H1 (cell line): Measurements from ENCODE around the gene TENT4A. TPM values are rescaled to one million over a fixed set of nuclear protein-coding genes. Genes with fewer than 3 reads are reported as not detected.

ENCODE experiments used
- CTCF ChIA-PET: fragments of 300-600 bp; sonication (Branson Sonifier 250); formaldehyde crosslinking; loops from one replicate; lab custom pipeline; 2021; ENCODE audit not compliant: partially characterized antibody; lab: Charles Lee
- POLR2A ChIA-PET: fragments of 300-600 bp; sonication (Branson Sonifier 250); formaldehyde crosslinking; loops from one replicate; lab custom pipeline; 2021; ENCODE audit warnings: inconsistent platforms; ENCODE audit not compliant: partially characterized antibody; lab: Charles Lee
- DNase-seq, 2 experiments: peaks; one replicate each; pipeline versions ENCODE4 v3.0.0 to v3.0.0-alpha.2; 2010 to 2022; ENCODE audit warnings: low spot score in 2 of 2, low read depth in 1 of 2, mixed read lengths in 1 of 2
- FAIRE-seq: peaks from 2 replicates; lab custom pipeline; 2011; peaks lifted over from hg19 to GRCh38; lab: Jason Lieb, UNC
- H2AFZ ChIP-seq: 2 replicates; pipeline ENCODE4 v1.8.1; 2012; ENCODE audit warnings: low read length, inconsistent platforms
- H2AK5ac ChIP-seq: 2 replicates; pipeline ENCODE4 v1.6.1; 2013; ENCODE audit warnings: low read depth, low read length
- H2BK120ac ChIP-seq: replicated peaks from 2 replicates; pipeline ENCODE3; 2013; ENCODE audit warnings: low read depth, low read length, inconsistent platforms
- H2BK12ac ChIP-seq: 2 replicates; pipeline ENCODE4 v1.6.1; 2013; ENCODE audit warnings: low read depth, low read length
- H2BK15ac ChIP-seq: 2 replicates; pipeline ENCODE4 v1.6.1; 2013; ENCODE audit warnings: low read length
- H2BK20ac ChIP-seq: 2 replicates; pipeline ENCODE4 v1.6.1; 2013; ENCODE audit warnings: low read length
- H2BK5ac ChIP-seq: 2 replicates; pipeline ENCODE4 v1.6.1; 2013; ENCODE audit warnings: low read depth, low read length
- H3K14ac ChIP-seq: 2 replicates; pipeline ENCODE4 v1.6.1; 2013; ENCODE audit warnings: inconsistent platforms; ENCODE audit not compliant: insufficient read length
- H3K18ac ChIP-seq: 2 replicates; pipeline ENCODE4 v1.6.1; 2013; ENCODE audit warnings: low read length; ENCODE audit errors: extremely low read depth
- H3K23ac ChIP-seq: 2 replicates; pipeline ENCODE4 v1.6.1; 2013; ENCODE audit warnings: inconsistent platforms; ENCODE audit not compliant: insufficient read length
- H3K23me2 ChIP-seq: 2 replicates; pipeline ENCODE4 v1.6.1; 2013; ENCODE audit warnings: low read depth, low read length
- H3K27ac ChIP-seq: 2 replicates; pipeline ENCODE4 v1.6.1; 2011; ENCODE audit warnings: low read depth, low read length, inconsistent platforms
- H3K27me3 ChIP-seq, 4 experiments: replicated peaks in 1 of 4; 1 replicate in 1 of 4; 2 replicates in 3 of 4; pipeline versions ENCODE4 v1.6.1 to v1.8.1; 2011 to 2013; ENCODE audit warnings: low read length in 3 of 4, mild to moderate bottlenecking in 3 of 4, inconsistent platforms in 2 of 4, mixed read lengths in 2 of 4, moderate library complexity in 1 of 4; ENCODE audit not compliant: control insufficient read depth in 3 of 4, insufficient read depth in 3 of 4; ENCODE audit errors: extremely low read depth in 1 of 4
- H3K36me3 ChIP-seq, 4 experiments: 2 replicates each; pipeline versions ENCODE4 v1.6.1 to v1.8.1; 2011 to 2013; ENCODE audit warnings: mild to moderate bottlenecking in 4 of 4, low read length in 3 of 4, moderate library complexity in 2 of 4, control low read depth in 1 of 4, inconsistent platforms in 1 of 4; ENCODE audit not compliant: insufficient read depth in 4 of 4, control insufficient read depth in 2 of 4
- H3K4ac ChIP-seq: replicated peaks from 2 replicates; pipeline ENCODE3; 2013; ENCODE audit warnings: low read length, low read depth, mixed read lengths, inconsistent platforms; ENCODE audit not compliant: insufficient read length
- H3K4me1 ChIP-seq, 4 experiments: replicated peaks in 1 of 4; 1 replicate in 1 of 4; 2 replicates in 3 of 4; pipeline versions ENCODE4 v1.6.1 to v1.8.1; 2011 to 2013; ENCODE audit warnings: low read length in 3 of 4, inconsistent platforms in 2 of 4, mixed read lengths in 1 of 4; ENCODE audit not compliant: insufficient read depth in 4 of 4, control insufficient read depth in 3 of 4
- H3K4me2 ChIP-seq, 2 experiments: 2 replicates each; pipeline versions ENCODE4 v1.6.1 to v1.8.1; 2011 to 2013; ENCODE audit warnings: low read depth in 2 of 2, low read length in 2 of 2, control low read depth in 1 of 2, inconsistent platforms in 1 of 2, mild to moderate bottlenecking in 1 of 2; ENCODE audit not compliant: insufficient read depth in 1 of 2
- H3K4me3 ChIP-seq, 4 experiments: fragments of 200-600, 300-600 bp in 1 of 4; sonication (generic), shearing (Covaris generic), sonication (Bioruptor Twin) in 1 of 4; 2 replicates each; pipeline versions ENCODE4 v1.5.1 to v1.8.1; 2011 to 2016; ENCODE audit warnings: low read length in 4 of 4, low read depth in 3 of 4, control low read depth in 2 of 4, inconsistent platforms in 2 of 4, mild to moderate bottlenecking in 2 of 4, mixed read lengths in 1 of 4, moderate library complexity in 1 of 4; ENCODE audit not compliant: insufficient read depth in 2 of 4; ENCODE audit errors: extremely low read depth in 1 of 4
- H3K56ac ChIP-seq: replicated peaks from 2 replicates; pipeline ENCODE3; 2013; ENCODE audit warnings: low read depth, mild to moderate bottlenecking, mixed read lengths, low read length, inconsistent platforms; ENCODE audit not compliant: insufficient read length
- H3K79me1 ChIP-seq: 2 replicates; pipeline ENCODE4 v1.6.1; 2013; ENCODE audit warnings: low read depth, low read length, control low read depth
- H3K79me2 ChIP-seq, 2 experiments: 2 replicates each; pipeline versions ENCODE4 v1.6.1 to v1.8.1; 2012 to 2013; ENCODE audit warnings: low read length in 2 of 2, mild to moderate bottlenecking in 2 of 2, inconsistent platforms in 1 of 2; ENCODE audit not compliant: insufficient read depth in 2 of 2, control insufficient read depth in 1 of 2
- H3K9ac ChIP-seq, 4 experiments: replicated peaks in 1 of 4; 1 replicate in 1 of 4; 2 replicates in 3 of 4; pipeline versions ENCODE4 v1.6.1 to v1.8.1; 2011 to 2013; ENCODE audit warnings: low read depth in 3 of 4, low read length in 3 of 4, control low read depth in 2 of 4, mild to moderate bottlenecking in 2 of 4, moderate library complexity in 2 of 4, inconsistent platforms in 1 of 4; ENCODE audit errors: extremely low read depth in 1 of 4
- H3K9me3 ChIP-seq, 2 experiments: 2 replicates each; pipeline versions ENCODE4 v1.6.1 to v1.8.1; 2012 to 2013; ENCODE audit warnings: mild to moderate bottlenecking in 2 of 2, moderate library complexity in 2 of 2, control low read depth in 1 of 2, inconsistent platforms in 1 of 2, low read depth in 1 of 2, low read length in 1 of 2, mixed read lengths in 1 of 2; ENCODE audit not compliant: insufficient read depth in 2 of 2
- H4K20me1 ChIP-seq, 2 experiments: replicated peaks in 1 of 2; 2 replicates each; pipeline versions ENCODE3 to v1.8.1; 2011 to 2013; ENCODE audit warnings: inconsistent platforms in 2 of 2, low read length in 2 of 2, mild to moderate bottlenecking in 1 of 2; ENCODE audit not compliant: insufficient read depth in 2 of 2, control insufficient read depth in 1 of 2
- H4K5ac ChIP-seq: 2 replicates; pipeline ENCODE4 v1.6.1; 2013; ENCODE audit warnings: low read length, low read depth, mixed read lengths, inconsistent platforms; ENCODE audit not compliant: insufficient read length
- H4K8ac ChIP-seq: 2 replicates; pipeline ENCODE4 v1.8.0; 2013; ENCODE audit warnings: mild to moderate bottlenecking, moderate library complexity, low read length, inconsistent platforms; ENCODE audit not compliant: insufficient read depth; ENCODE audit errors: extremely low read depth
- H4K91ac ChIP-seq: replicated peaks from 2 replicates; pipeline ENCODE3; 2013; ENCODE audit warnings: low read length, mixed read lengths, inconsistent platforms; ENCODE audit not compliant: insufficient read length
- ATF2 ChIP-seq: IDR thresholded peaks from 2 replicates; pipeline ENCODE4 v1.6.1; 2012; ENCODE audit warnings: low read length, inconsistent platforms
- BRCA1 ChIP-seq: IDR thresholded peaks from 2 replicates; pipeline ENCODE4 v1.6.1; 2012; ENCODE audit warnings: low read depth, low read length, improper control_type of control experiment
- CHD2 ChIP-seq: IDR thresholded peaks from 2 replicates; pipeline ENCODE4 v1.6.1; 2012; ENCODE audit warnings: low read length, improper control_type of control experiment
- EGR1 ChIP-seq: IDR thresholded peaks from 2 replicates; pipeline ENCODE4 v1.6.1; 2011; ENCODE audit warnings: low read depth, low read length, borderline replicate concordance
- EP300 ChIP-seq, 2 experiments: IDR thresholded peaks; 1 replicate in 1 of 2; 2 replicates in 1 of 2; pipeline ENCODE4 v1.6.1; 2011 to 2012; ENCODE audit warnings: low read depth in 2 of 2, low read length in 2 of 2, mild to moderate bottlenecking in 2 of 2, borderline replicate concordance in 1 of 2, inconsistent platforms in 1 of 2, moderate library complexity in 1 of 2
- EZH2 ChIP-seq: fragments of 200-600 bp; sonication (generic); IDR thresholded peaks from 2 replicates; pipeline ENCODE4 v1.7.1; 2012; ENCODE audit warnings: low read depth, mild to moderate bottlenecking, moderate library complexity, low read length, inconsistent platforms; ENCODE audit not compliant: severe bottlenecking
- GABPA ChIP-seq: IDR thresholded peaks from 2 replicates; pipeline ENCODE4 v1.6.1; 2011; ENCODE audit warnings: mild to moderate bottlenecking, low read length, moderate library complexity, borderline replicate concordance; ENCODE audit not compliant: insufficient read depth
- MAX ChIP-seq: IDR thresholded peaks from 2 replicates; pipeline ENCODE4 v1.6.1; 2012; ENCODE audit warnings: inconsistent platforms
- PHF8 ChIP-seq: fragments of 200-600 bp; sonication (generic); conservative IDR thresholded peaks from 2 replicates; pipeline ENCODE4 v1.7.1; 2012; ENCODE audit warnings: low read depth, mild to moderate bottlenecking, inconsistent platforms, low read length, moderate library complexity
- POLR2A ChIP-seq, 2 experiments: IDR thresholded peaks; 1 replicate in 1 of 2; 2 replicates in 1 of 2; pipeline ENCODE4 v1.6.1; 2011; ENCODE audit warnings: low read depth in 2 of 2, low read length in 2 of 2, mild to moderate bottlenecking in 2 of 2; ENCODE audit errors: control extremely low read depth in 1 of 2
- SIN3A ChIP-seq, 2 experiments: IDR thresholded peaks in 1 of 2; conservative IDR thresholded peaks in 1 of 2; 2 replicates each; pipeline ENCODE4 v1.6.1; 2011 to 2012; ENCODE audit warnings: low read length in 2 of 2, improper control_type of control experiment in 1 of 2, low read depth in 1 of 2, mild to moderate bottlenecking in 1 of 2
- TAF7 ChIP-seq: optimal IDR thresholded peaks from 2 replicates; pipeline ENCODE3; 2011; ENCODE audit warnings: low read depth, mild to moderate bottlenecking, inconsistent platforms, low read length, moderate library complexity, borderline replicate concordance
- WGBS, 2 experiments: shearing (Covaris generic) in 1 of 2; methylation state at CpG; one replicate each; pipeline versions ENCODE4 v1.1.6 to v1.1.7; 2013 to 2015; ENCODE audit warnings: low lambda C conversion rate in 2 of 2, mixed read lengths in 2 of 2, inconsistent platforms in 1 of 2, low coverage in 1 of 2, missing lambda C conversion rate in 1 of 2; ENCODE audit not compliant: insufficient replicate concordance in 2 of 2, insufficient coverage in 1 of 2, insufficient read length in 1 of 2; ENCODE audit errors: extremely low coverage in 1 of 2, missing lambda C conversion rate in 1 of 2; 5-methylcytosine and 5-hydroxymethylcytosine counted together
- polyA plus RNA-seq, 7 experiments: library from polyadenylated mRNA; depleted of rRNA in 3 of 7; stranded (reverse) in 5 of 7; unstranded in 2 of 7; fragments of >200 nt in 5 of 7; fragments of 200-250 nt in 2 of 7; gene quantifications; 1 replicate in 5 of 7; 2 replicates in 1 of 7; 4 replicates in 1 of 7; pipeline versions ENCODE4 v1.2.1 to v1.2.3, GENCODE V29; 2011 to 2013; ENCODE audit warnings: missing spikeins in 2 of 7, mixed read lengths in 2 of 7
- total RNA-seq: library from RNA; stranded (reverse); fragmentation: NEBNext Ultra II Directional; extraction: Animal tissue kit (Norgen Biotek cat#: 25700); gene quantifications from 2 replicates; pipeline ENCODE4 v1.2.1, GENCODE V29; 2021

TENT4A gene
- total and polyA plus RNA-seq, 2 of the 8 experiments (the other 6 are each of a cell fraction or from before 2014, with no cell fraction given) = 8.9 to 25.1 TPM

GRCh38 chr5:6705959-6706358 is 7.3 kb upstream of the TENT4A start:
- FAIRE-seq (no peak), DNase-seq (no peak)
- Histone ChIP-seq H3K4me3 (no peak overlapping the region), H2BK15ac (no peak overlapping the region), H4K5ac (no peak overlapping the region), H3K18ac (no peak overlapping the region), H3K79me1 (no peaks in the 10 kb centered on the region), H4K91ac (no peak overlapping the region), H2AK5ac (no peak overlapping the region), H4K20me1 (no peaks in the 10 kb centered on the region), H4K8ac (no peak overlapping the region), H3K4me2 (no peak overlapping the region), H3K4me1 (peaks cover under 1 to 9% (median 2%) of the 10 kb centered on the region in 4 experiments; a peak in 6 of 7 replicates), H2BK120ac (no peak overlapping the region), H2BK12ac (no peak overlapping the region), H3K23me2 (no peaks in the 10 kb centered on the region), H3K9me3 (no peaks in the 10 kb centered on the region), H3K27me3 (peaks cover 0 to under 1% (median 0%) of the 10 kb centered on the region in 4 experiments; a peak in 3 of 7 replicates), H3K27ac (no peak overlapping the region), H3K36me3 (no peaks in the 10 kb centered on the region), H3K14ac (no peak overlapping the region), H3K4ac (no peak overlapping the region), H2BK5ac (no peak overlapping the region), H2AFZ (no peak overlapping the region), H3K79me2 (no peaks in the 10 kb centered on the region), H3K56ac (no peak overlapping the region), H2BK20ac (no peak overlapping the region), H3K23ac (no peak overlapping the region), H3K9ac (no peak overlapping the region)
- ChIA-PET POLR2A (interaction anchor here (0.9 to 1.0 kb wide), 2 partner anchors 20 to 71 kb away, joined by 3 read pairs; no protein-coding TSS in a partner anchor), CTCF (no interaction called here)
- 90% methylated on average over 5 of the region's 5 CpGs; no CpG with 5 or more reads in 1 of the 2 experiments for WGBS, 2 experiments
- TF ChIP-seq GABPA (no peak), CHD2 (no peak), ATF2 (no peak), BRCA1 (no peak), PHF8 (no peak), POLR2A (IDR thresholded peaks at IDR 0.05; ENCODE audit: control extremely low read depth in 1 of 2, low read depth in 2 of 2, low read length in 2 of 2) (no peak), EP300 (IDR thresholded peaks at IDR 0.05; ENCODE audit: borderline replicate concordance in 1 of 2, low read depth in 2 of 2, low read length in 2 of 2) (no peak), SIN3A (conservative IDR thresholded peaks at IDR 0.05 in 1 of 2, IDR thresholded peaks at IDR 0.05 in 1 of 2; ENCODE audit: low read depth in 1 of 2, low read length in 2 of 2) (no peak), EZH2 (no peak), TAF7 (no peak), MAX (no peak), EGR1 (no peak)
